Left ventricle myocardium inferior (tissue), 1 donor: ENCODE data around the gene RTEL1. TPM values are rescaled to one million over a fixed set of nuclear protein-coding genes. Genes with fewer than 3 reads are reported as not detected.
A peak's percentile ranks its signal among the peaks of the same experiment; 100 is the strongest.

Experiments
- DNase-seq: peaks from one replicate; pipeline ENCODE4 v3.0.0-alpha.2; 2020
- H3K27ac ChIP-seq: fragments of 200-600 bp; replicated peaks from 2 replicates; pipeline ENCODE4 v1.8.0; 2021
- H3K27me3 ChIP-seq: fragments of 200-600 bp; 2 replicates; pipeline ENCODE4 v1.8.0; 2021; ENCODE audit warnings: low read depth
- H3K36me3 ChIP-seq: fragments of 200-600 bp; 2 replicates; pipeline ENCODE4 v1.8.0; 2021
- H3K4me1 ChIP-seq: fragments of 200-600 bp; 2 replicates; pipeline ENCODE4 v1.8.0; 2021
- H3K4me3 ChIP-seq: fragments of 200-600 bp; 2 replicates; pipeline ENCODE4 v1.8.0; 2021; ENCODE audit warnings: mild to moderate bottlenecking, moderate library complexity
- H3K9me3 ChIP-seq: fragments of 200-600 bp; replicated peaks from 2 replicates; pipeline ENCODE4 v1.8.0; 2021
- CTCF ChIP-seq: fragments of 200-600 bp; IDR thresholded peaks from 2 replicates; pipeline ENCODE4 v1.8.0; 2021; ENCODE audit warnings: antibody characterized with exemption, mild to moderate bottlenecking, borderline replicate concordance
- intact Hi-C: fragments of 100-400 bp; cut with micrococcal nuclease; formaldehyde crosslinking; loops from one replicate; pipeline ENCODE4 v1.11.0; 2022
- total RNA-seq: library from RNA; stranded (reverse); fragmentation: NEBNext Ultra II Directional; extraction: Animal tissue kit (Norgen Biotek cat#: 25700); gene quantifications from one replicate; pipeline ENCODE4 v1.2.1, GENCODE V29; 2021
- donor health status: DM: no; HTN: yes; CAD: no; lungs with severe emphysema.

Gene RTEL1
- total RNA-seq, 1 donor from 2014 or later: 9.6 TPM

- Histone ChIP-seq H3K27me3 (no peaks in the 10 kb centered on the region), H3K36me3 (peaks cover 65% of the 10 kb centered on the region), H3K27ac (peak overlapping the region; percentile 96), H3K9me3 (peaks cover 2% of the 10 kb centered on the region), H3K4me3 (peak overlapping the region; percentile 96), H3K4me1 (peaks cover 39% of the 10 kb centered on the region)
- DNase-seq: no peak
- intact Hi-C loops: no loop called here
- TF ChIP-seq CTCF: no peak
Measured at GRCh38 chr20:63706852-63707557, 48.9 kb downstream of the RTEL1 start.

DNA sequence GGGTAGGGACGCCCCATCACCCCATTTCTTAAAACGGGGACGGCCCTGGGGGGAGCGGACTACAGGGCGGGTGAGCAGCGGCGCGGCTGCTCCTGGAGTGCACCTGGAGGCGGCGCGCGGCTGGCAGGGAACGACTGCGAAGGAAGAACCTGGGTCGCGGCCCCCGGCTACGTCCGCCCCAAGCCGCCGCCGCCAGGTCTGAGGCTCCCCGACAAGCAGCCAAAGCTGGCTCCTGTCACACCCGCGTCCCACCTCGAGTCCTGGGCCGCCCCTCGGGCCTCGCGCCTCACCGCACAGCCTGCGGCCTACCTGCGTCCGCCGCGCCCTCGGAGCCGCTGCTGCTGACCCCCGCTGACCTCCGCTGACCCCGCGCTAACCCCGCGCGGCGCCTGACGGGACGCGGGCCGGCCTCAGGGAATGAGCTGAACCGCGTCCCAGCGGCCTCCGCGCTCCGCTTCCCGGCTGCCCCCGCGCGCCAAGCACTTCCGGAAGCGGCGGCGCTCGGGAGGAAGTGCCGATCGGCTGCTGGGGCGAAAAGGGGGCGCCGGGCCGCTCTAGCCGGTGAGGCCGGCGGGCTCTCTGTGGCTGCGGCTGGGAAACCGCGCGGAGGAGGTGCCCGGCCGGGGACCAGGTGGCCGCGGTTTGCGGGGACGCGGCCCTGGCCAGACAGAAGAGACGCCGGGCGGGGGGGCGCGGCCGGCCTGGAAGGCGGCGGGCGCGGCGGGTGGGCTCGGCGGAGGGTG, 49.6 kb downstream of the RTEL1 start, which contains the start of the genes ARFRP1 and ZGPAT:
Gene ARFRP1, minus strand, starts transcription at position 419 of the 743 bp plus-strand sequence. CDS start 885 bp downstream, outside the sequence.
Gene ZGPAT, plus strand, starts transcription at position 482 of the 743 bp plus-strand sequence. CDS start 542 bp downstream, outside the sequence.
- Histone ChIP-seq H3K4me1 (peaks cover 39% of the 10 kb centered on the region), H3K36me3 (peaks cover 72% of the 10 kb centered on the region), H3K4me3 (peak within 1 kb of the TSS; percentile 96), H3K9me3 (peaks cover 5% of the 10 kb centered on the region), H3K27me3 (no peaks in the 10 kb centered on the region), H3K27ac (peak within 1 kb of the TSS; percentile 96)
- no peak for TF ChIP-seq CTCF
- intact Hi-C loops: no loop called here
- peak; percentile 92 for DNase-seq

GRCh38 chr20:63708301-63709148, 50.4 kb downstream of the RTEL1 start:
- no peak for DNase-seq
- TF ChIP-seq CTCF: no peak
- Histone ChIP-seq H3K27ac (peak overlapping the region; percentile 96), H3K4me1 (peaks cover 39% of the 10 kb centered on the region), H3K27me3 (no peaks in the 10 kb centered on the region), H3K9me3 (peaks cover 5% of the 10 kb centered on the region), H3K36me3 (peaks cover 78% of the 10 kb centered on the region), H3K4me3 (peak overlapping the region; percentile 96)
- intact Hi-C loops: no loop called here

DNA sequence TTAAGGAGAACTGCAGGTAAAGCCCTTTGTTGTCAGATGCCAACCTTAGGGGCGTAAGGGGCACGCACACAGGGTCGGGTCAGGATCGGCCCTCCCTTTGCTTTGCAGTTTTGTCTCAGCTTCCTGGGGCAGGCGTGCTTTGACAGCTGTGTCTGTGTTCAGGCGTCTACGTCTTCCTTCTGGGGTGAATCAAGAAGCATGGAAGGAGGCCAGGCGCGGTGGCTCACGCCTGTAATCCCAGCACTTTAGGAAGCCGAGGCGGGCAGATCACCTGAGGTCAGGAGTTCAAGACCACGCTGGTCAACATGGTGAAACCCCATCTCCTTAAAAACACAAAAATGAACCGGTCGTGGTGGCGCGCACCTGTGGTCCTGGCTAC, 51.0 kb downstream of the RTEL1 start:
- Histone ChIP-seq H3K27ac (no peak overlapping the region), H3K9me3 (peaks cover 5% of the 10 kb centered on the region), H3K4me1 (peaks cover 39% of the 10 kb centered on the region), H3K4me3 (peak overlapping the region; percentile 96), H3K27me3 (no peaks in the 10 kb centered on the region), H3K36me3 (peaks cover 78% of the 10 kb centered on the region)
- no peak for TF ChIP-seq CTCF
- DNase-seq: no peak
- intact Hi-C loops: no loop called here

GRCh38 chr20:63711085-63711645, 53.1 kb downstream of the RTEL1 start:
- Histone ChIP-seq H3K27me3 (no peaks in the 10 kb centered on the region), H3K27ac (no peak overlapping the region), H3K4me3 (no peak overlapping the region), H3K36me3 (peaks cover 79% of the 10 kb centered on the region), H3K9me3 (peaks cover 23% of the 10 kb centered on the region), H3K4me1 (peaks cover 31% of the 10 kb centered on the region)
- no peak for DNase-seq
- intact Hi-C loops: no loop called here
- TF ChIP-seq CTCF: no peak
